SK-N-MC (cell line): ENCODE data around the gene PNO1.

Experiments
- EZH2 ChIP-seq: fragments of 200-600 bp; sonication (generic); IDR thresholded peaks from one replicate; pipeline ENCODE4 v1.6.1; 2017; ENCODE audit warnings: antibody characterized with exemption
- FOXP2 ChIP-seq: optimal IDR thresholded peaks from 2 replicates; pipeline ENCODE3; 2011; ENCODE audit warnings: mild to moderate bottlenecking, moderate library complexity; ENCODE audit not compliant: insufficient read depth; ENCODE audit errors: extremely low read length, control extremely low read depth
- POLR2AphosphoS5 ChIP-seq: IDR thresholded peaks from 2 replicates; pipeline ENCODE4 v1.6.1; 2012; ENCODE audit warnings: mild to moderate bottlenecking, low read depth, low read length, borderline replicate concordance

DNA sequence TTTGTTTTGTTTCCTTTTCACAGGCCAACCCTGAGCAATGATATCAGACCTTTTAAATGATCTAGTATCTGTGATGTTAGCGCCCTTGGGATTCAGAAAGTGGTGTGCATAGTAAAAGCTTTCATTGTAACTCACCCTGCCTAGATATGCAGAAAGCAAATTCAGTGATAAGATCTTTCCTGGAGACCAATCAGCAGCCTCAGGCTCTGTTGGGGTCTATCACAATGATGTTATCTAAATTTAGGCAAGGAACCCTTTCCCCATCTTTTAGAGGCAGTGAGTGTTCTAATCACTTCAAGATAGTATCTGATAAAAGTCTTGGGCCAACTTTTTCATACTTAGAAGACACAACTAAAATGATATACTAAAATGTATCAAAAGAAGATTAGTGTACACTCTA, 23.6 kb upstream of the PNO1 start:
- no peak for TF ChIP-seq EZH2
- TF ChIP-seq POLR2AphosphoS5 = no peak
- TF ChIP-seq FOXP2 = no peak
